ENCODE measurements around the gene CASP6.

- TF ChIP-seq CTCF (IDR thresholded peaks at IDR 0.05) (no peak), ZFX (IDR thresholded peaks at IDR 0.05; ENCODE audit: borderline replicate concordance) (no peak)
These were observed 35.0 kb upstream of the CASP6 start for GRCh38 chr4:109738104-109738872.
